Ectodermal cell (in vitro differentiated cells): ENCODE measurements around the gene YIF1A.

ENCODE experiments used
- H3K27ac ChIP-seq: 2 replicates; pipeline ENCODE4 v1.7.0; 2013; ENCODE audit warnings: mild to moderate bottlenecking, low read depth, low read length; ENCODE audit not compliant: insufficient read depth, poor library complexity, severe bottlenecking
- H3K27me3 ChIP-seq: 2 replicates; pipeline ENCODE4 v1.7.0; 2013; ENCODE audit warnings: mild to moderate bottlenecking, low read length; ENCODE audit not compliant: insufficient read depth, control insufficient read depth, poor library complexity, severe bottlenecking
- H3K36me3 ChIP-seq: one replicate; pipeline ENCODE4 v1.7.0; 2013; ENCODE audit warnings: low read length; ENCODE audit not compliant: control insufficient read depth, insufficient read depth
- H3K4me1 ChIP-seq: one replicate; pipeline ENCODE4 v1.7.0; 2013; ENCODE audit warnings: low read length; ENCODE audit not compliant: control insufficient read depth, insufficient read depth
- H3K4me3 ChIP-seq: 2 replicates; pipeline ENCODE4 v1.7.0; 2013; ENCODE audit warnings: low read depth, low read length, control low read depth; ENCODE audit not compliant: insufficient read depth
- H3K9me3 ChIP-seq: 2 replicates; pipeline ENCODE4 v1.7.0; 2013; ENCODE audit warnings: mild to moderate bottlenecking, low read length, moderate library complexity; ENCODE audit not compliant: control insufficient read depth
- WGBS, 2 experiments: methylation state at CpG; one replicate each; pipeline ENCODE4 v1.1.7; 2013; ENCODE audit warnings: missing lambda C conversion rate in 2 of 2; 5-methylcytosine and 5-hydroxymethylcytosine counted together

Gene YIF1A

GRCh38 chr11:66268244-66268951 is 20.5 kb downstream of the YIF1A start, which contains the start of gene RAB1B:
Gene RAB1B, plus strand, starts transcription at chr11:66268639. Its CDS starts 41 bp downstream, at chr11:66268680.
- Histone ChIP-seq H3K36me3 (peaks cover 31% of the 10 kb centered on the region), H3K4me1 (no peaks in the 10 kb centered on the region), H3K27ac (peak within 1 kb of the TSS; percentile 71), H3K9me3 (no peaks in the 10 kb centered on the region), H3K4me3 (peak within 1 kb of the TSS; percentile 98), H3K27me3 (no peaks in the 10 kb centered on the region)
- 0% methylated on average over 63 to 64 of the region's 64 CpGs for WGBS, 2 experiments

DNA sequence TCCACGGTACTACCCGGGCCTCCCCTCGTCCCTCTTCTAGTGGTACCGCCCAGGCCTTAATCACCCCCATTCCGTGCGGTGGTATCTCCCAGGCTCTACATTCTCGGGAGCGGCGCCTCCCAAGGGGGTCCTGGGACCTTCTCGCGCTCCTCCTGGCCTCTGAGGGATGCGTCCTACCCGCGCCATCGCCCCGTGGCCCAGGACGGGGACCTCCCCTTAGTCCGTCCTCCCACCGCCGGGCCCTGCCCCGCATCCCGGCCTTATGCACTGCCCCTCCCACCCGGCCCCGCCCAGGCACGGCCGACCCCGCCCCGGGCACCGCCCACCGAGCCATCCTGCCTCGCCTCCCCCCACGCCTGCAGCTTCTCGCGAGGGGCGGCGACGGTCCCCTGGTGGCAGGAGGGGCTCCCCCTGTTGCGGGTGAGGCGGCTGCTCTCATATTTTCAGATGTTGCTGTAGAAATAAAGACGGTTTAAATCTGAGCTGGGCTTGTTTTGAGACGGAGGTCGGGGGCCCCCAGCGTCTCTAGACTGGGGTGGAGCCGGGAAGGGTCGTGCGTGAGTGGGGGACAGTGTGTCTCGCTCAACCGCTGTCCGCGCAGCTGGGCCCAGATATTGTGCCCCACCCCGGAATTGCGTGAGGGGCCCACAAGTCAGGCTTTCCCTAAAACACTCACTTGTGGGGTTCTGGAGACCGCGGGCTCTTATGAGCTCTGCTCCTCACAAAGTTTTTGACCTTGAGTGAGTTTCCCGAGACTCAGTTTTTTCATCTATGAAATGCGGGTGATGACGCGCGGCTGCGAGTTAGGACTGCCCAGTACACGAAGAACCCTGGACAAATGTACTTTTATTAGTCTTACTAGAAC is 21.3 kb downstream of the YIF1A start:
- Histone ChIP-seq H3K4me1 (no peaks in the 10 kb centered on the region), H3K27ac (peak overlapping the region; percentile 64), H3K9me3 (no peaks in the 10 kb centered on the region), H3K4me3 (peak overlapping the region; percentile 98), H3K36me3 (peaks cover 31% of the 10 kb centered on the region), H3K27me3 (no peaks in the 10 kb centered on the region)
- WGBS, 2 experiments: 1 to 2% methylated on average over 61 of the region's 61 CpGs

DNA sequence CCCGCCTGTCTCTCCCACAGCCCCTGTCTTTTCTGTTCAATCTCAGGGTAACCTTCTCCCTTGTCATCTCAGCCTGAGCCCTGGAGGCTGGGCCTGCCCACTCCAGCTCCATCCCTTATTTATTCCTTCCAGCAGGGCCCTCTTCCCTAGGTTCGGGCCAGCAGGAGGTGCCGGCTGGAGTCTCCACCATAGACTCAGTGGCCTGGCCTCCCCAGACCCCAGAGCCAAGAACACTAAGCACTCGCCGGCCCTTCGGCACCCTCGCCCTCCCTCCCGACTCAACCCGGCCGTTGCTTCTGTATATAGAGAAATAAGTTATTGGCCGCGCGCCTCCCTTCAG is 21.9 kb downstream of the YIF1A start:
- peaks cover 26% of the 10 kb centered on the region for H3K36me3 ChIP-seq
- no peak overlapping the region for H3K27ac ChIP-seq
- WGBS, 2 experiments: 29 to 30% methylated on average over 13 of the region's 13 CpGs
- H3K27me3 ChIP-seq: no peaks in the 10 kb centered on the region
- no peaks in the 10 kb centered on the region for H3K9me3 ChIP-seq
- no peaks in the 10 kb centered on the region for H3K4me1 ChIP-seq
- H3K4me3 ChIP-seq: peak overlapping the region; percentile 98

DNA sequence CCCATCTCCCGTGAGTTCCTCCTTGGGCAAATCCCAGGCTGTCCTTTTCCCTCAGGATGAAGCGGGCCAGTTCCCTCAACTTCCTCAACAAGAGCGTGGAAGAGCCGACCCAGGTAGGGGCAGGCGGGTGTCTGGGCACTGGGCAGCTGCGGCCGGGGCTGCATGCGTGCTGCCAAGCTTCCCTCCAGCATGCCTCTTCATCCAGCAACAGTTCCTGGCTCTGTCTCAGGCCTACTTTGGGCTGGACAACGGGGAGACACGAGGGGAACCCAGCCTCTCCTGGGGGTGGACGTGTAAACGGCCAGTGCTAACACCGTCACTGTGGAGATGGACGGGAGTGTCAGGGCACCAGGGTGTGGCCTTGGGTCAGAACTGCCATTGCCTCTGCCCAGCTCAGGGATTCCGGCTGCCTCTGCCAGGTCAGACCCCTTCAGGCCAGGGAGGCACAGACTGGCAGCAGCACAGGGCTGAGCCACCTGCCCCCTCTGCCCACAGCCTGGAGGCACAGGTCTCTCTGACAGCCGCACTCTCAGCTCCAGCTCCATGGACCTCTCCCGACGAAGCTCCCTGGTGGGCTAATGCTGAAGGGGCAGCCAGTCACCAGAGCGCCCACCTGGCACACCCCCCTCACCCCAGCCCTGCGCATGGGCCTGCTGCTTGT is 22.4 kb downstream of the YIF1A start:
- H3K9me3 ChIP-seq: no peaks in the 10 kb centered on the region
- no peaks in the 10 kb centered on the region for H3K27me3 ChIP-seq
- H3K4me1 ChIP-seq: no peaks in the 10 kb centered on the region
- peaks cover 24% of the 10 kb centered on the region for H3K36me3 ChIP-seq
- H3K4me3 ChIP-seq: peak overlapping the region; percentile 98
- 92 to 94% methylated on average over 20 of the region's 20 CpGs for WGBS, 2 experiments
- H3K27ac ChIP-seq: no peak overlapping the region

- 97% methylated on average over 26 of the region's 26 CpGs for WGBS, 2 experiments
- peaks cover 31% of the 10 kb centered on the region for H3K36me3 ChIP-seq
- no peak overlapping the region for H3K27ac ChIP-seq
- H3K4me1 ChIP-seq: no peaks in the 10 kb centered on the region
- H3K4me3 ChIP-seq: no peak overlapping the region
- no peaks in the 10 kb centered on the region for H3K9me3 ChIP-seq
- H3K27me3 ChIP-seq: no peaks in the 10 kb centered on the region
Measured at GRCh38 chr11:66265531-66266377, 23.2 kb downstream of the YIF1A start.

- Histone ChIP-seq H3K4me3 (no peak overlapping the region), H3K27ac (no peak overlapping the region), H3K27me3 (no peaks in the 10 kb centered on the region), H3K4me1 (no peaks in the 10 kb centered on the region), H3K9me3 (no peaks in the 10 kb centered on the region), H3K36me3 (peaks cover 31% of the 10 kb centered on the region)
- WGBS, 2 experiments: 78 to 81% methylated on average over 12 of the region's 12 CpGs
Measured at GRCh38 chr11:66264914-66265313, 24.0 kb downstream of the YIF1A start.

DNA sequence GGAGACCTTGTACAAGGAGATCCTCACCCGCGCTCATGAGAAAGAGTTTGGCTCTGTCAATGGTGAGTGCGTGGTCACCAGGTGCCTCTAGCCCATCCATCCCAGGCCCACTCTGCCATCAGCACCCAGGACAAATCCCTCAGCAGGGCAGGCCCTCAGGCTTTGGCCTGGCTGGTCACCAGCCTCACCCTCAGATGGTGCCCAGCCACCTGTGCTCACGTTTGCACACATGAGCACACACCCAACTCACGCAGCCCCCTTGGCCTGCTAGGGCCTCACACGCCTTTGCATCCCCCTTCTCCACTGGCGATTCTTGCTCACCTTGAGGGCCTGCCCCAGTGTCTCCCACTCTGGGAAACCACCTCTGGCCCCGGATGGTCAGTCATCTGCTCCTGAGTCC is 24.6 kb downstream of the YIF1A start:
- Histone ChIP-seq H3K4me1 (no peaks in the 10 kb centered on the region), H3K9me3 (no peaks in the 10 kb centered on the region), H3K27me3 (no peaks in the 10 kb centered on the region), H3K36me3 (peaks cover 31% of the 10 kb centered on the region), H3K4me3 (no peak overlapping the region), H3K27ac (no peak overlapping the region)
- 92 to 93% methylated on average over 8 of the region's 8 CpGs for WGBS, 2 experiments

DNA sequence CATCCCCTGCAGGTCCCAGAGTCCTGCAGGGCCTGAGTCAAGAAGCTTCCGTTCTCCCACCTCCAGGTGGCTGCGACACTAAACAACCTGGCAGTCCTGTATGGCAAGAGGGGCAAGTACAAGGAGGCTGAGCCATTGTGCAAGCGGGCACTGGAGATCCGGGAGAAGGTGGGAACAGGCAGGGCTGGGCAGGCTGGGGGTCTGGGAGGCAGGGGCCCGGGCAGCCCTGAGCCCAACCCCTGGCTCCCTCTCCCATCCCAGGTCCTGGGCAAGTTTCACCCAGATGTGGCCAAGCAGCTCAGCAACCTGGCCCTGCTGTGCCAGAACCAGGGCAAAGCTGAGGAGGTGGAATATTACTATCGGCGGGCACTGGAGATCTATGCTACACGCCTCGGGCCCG is 25.2 kb downstream of the YIF1A start:
- Histone ChIP-seq H3K27ac (no peak overlapping the region), H3K36me3 (peaks cover 31% of the 10 kb centered on the region)
- WGBS, 2 experiments: 95 to 98% methylated on average over 10 of the region's 10 CpGs

DNA sequence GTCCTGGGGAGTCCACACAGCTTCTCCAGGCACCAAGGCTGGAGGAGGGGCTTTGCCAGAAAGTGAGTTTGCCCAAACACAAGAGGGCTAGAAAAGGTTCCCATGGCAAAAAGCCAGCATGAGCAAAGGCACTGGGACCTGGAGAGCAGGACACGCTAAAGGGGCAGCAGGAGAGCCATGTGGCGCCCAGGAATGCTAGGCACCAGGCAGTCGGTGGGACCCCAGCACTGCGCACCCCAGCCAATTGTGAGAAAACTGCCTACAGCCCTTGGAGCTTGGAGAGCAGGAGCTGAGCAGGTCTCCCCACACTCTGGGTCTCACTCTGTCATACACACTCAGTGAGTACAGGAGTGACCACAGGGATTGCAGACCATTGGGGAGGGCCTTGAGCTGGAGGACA is 25.7 kb downstream of the YIF1A start:
- H3K27ac ChIP-seq: no peak overlapping the region
- peaks cover 31% of the 10 kb centered on the region for H3K36me3 ChIP-seq
- no peaks in the 10 kb centered on the region for H3K4me1 ChIP-seq
- H3K9me3 ChIP-seq: no peaks in the 10 kb centered on the region
- WGBS, 2 experiments: 97 to 98% methylated on average over 4 of the region's 4 CpGs
- H3K4me3 ChIP-seq: no peak overlapping the region
- no peaks in the 10 kb centered on the region for H3K27me3 ChIP-seq

More for the DNA sequence above, 25.2 kb downstream of the YIF1A start:
- no peaks in the 10 kb centered on the region for H3K9me3 ChIP-seq
- no peaks in the 10 kb centered on the region for H3K27me3 ChIP-seq
- no peak overlapping the region for H3K4me3 ChIP-seq
- no peaks in the 10 kb centered on the region for H3K4me1 ChIP-seq
